HG02943 (cell line): ENCODE results near the gene ZNF775.

Source experiments
- ATAC-seq: cut with Tn5 transposase; IDR thresholded peaks from one replicate; pipeline ENCODE4 v1.9.1; 2021; ENCODE audit warnings: mild to moderate bottlenecking, low read depth, moderate library complexity; ENCODE audit not compliant: unreplicated experiment

Gene ZNF775

DNA sequence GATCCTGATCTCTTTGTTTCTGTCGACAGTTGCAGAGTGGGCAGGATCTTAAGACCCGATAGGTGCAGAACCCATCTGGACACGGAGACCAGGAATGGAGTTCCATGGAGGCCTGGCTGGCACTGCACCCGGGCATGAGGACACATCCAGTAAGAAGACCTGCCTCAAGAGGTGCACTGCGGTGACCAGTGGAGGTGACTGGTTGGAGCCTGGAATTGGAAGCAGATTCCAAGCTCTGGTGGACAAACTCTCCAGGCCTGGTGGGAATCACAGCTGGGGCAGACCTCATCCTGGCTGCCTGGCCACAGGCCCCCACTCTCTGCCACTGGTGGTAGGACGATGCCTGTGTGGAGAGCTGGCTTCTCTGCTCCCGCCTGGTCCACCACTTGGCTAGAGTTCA, 31.0 kb downstream of the ZNF775 start:
- ATAC-seq: no peak

DNA sequence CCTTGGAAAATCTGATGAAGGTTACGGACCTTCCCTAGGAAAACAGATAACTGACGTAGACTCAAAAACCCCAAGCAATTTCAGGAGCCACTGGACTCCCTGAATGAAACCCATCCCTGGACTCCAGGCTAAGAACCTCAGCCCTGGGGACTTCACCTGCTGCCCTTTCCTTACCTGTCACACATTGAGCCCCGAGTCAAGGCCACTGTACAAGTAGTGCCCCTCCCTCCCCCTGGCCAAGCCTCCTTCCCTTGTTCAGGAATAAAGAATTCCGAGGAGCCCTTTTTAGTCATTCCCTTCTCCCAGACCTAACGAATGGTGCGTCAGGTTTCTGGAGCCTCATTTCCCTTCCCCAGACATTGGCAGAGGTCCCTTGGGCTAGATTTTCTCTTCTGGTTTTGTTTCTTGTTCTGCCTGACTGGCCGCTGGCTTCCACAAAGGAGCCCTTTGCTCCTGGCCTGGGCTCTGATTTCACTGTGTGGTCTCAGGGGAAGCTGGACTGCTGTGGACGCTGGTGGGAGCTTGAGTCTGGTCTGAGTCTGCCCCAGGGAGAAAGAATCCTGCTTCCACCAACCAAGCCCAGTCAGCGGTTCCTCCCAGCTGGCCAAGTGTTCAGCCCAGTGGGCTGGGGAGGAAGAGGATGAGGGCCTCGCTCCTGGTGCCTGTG, 31.7 kb downstream of the ZNF775 start:
- ATAC-seq: no peak

DNA sequence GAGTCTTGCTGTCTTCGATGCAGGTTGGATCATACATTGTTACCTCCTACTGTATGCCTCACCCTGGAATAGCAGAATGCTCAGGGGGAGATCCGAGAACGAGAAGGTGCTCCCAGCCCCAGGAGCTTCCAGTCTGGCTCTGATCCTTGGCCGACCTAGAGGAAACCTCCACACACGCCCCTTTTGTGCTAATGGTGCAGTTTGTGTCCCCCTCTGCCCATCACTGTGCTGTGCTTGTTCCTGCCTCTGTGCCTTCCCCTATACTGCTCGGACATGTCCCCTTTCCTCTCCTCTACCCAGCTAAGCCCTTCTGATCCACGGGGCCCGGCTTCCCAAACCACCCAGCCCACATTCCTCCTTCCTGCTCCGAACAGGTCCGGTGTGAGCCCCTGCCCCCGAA, 32.5 kb downstream of the ZNF775 start:
- no peak for ATAC-seq

DNA sequence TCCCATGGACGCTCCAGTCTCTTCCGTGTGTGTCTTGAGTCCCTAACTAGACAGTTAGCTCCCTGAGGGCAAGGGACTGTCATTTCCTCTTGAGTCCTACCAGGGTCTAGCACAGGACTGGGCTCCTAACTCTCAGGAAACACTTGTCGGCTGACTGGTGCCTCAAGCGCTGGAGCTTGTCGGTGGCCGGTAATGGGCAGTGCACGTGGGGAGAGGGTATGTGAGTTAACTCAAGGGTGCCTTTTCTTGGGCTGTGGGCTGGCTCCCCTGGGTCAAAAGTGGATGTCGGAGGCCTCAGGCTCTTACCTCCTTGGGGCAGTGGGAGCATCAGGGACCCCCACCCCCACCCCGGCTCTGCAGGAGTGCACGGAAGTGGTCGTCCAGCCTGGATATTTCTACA, 32.9 kb downstream of the ZNF775 start:
- ATAC-seq: no peak

DNA sequence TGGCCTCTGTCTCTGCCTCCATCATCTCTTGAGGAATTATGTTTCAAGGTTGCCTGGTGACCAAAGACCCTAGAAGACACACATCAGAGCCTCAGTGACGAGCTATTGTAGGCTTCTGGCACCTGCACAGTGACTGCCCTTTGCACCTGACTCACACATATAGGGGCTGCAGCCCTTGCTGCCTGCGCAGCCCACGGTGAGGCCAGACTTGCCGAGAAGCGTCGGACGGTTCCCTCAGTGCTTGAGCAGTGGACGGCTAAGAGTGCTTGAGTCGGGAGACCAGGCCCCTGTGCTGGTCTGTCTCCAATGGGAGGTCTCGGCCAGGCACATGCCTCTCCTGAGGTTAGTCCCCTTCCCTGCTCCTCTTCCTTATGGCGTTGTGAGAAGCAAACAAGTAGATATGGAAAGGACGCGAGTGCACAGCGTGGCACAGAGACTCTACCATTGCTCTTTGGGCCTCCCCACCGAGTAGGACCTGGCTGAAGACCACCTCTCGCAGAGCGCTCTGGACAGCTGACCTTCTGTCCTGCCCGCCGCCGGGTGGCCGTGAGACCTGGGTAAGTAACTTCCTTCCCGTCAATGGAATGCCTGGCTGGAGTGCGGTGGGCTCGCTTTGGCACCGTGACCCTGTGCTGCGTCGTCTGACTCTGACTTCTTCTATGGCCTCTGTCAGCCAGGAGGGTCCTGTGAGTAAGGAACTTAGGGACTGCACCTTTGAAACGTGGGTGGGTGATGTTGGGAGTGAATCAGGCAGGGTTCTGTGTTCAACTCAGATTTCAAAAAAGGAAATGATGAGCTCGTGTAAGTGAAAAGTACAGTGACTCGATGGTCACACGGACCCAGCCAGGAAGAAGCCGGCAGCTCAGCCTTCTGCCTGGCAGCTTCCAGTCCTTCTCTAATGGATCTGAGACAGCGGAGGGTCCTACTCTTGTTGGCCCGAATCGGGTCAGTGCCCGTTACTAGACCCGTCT, 33.7 kb downstream of the ZNF775 start:
- no peak for ATAC-seq

DNA sequence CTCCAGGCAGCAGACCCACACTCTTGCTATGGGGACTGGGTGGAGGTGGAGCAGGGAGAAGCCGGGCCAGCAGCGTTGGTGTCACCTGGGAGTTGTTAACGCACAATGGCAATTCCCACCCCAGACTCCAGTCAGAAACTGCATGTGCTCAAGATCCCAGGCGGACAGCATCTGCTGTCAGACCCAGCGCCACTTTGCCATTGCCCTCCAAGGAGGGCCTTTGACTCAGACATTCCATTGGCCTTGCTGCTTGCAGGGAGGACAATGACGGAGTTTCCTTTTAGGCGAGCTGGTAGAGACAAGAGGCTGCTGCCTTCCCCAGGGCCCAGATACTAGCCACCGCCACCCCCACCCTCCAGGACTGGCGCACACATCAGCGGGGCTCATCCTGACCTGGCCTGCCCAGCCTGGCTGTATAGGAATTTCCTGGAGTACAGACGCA, 34.5 kb downstream of the ZNF775 start:
- ATAC-seq: no peak

DNA sequence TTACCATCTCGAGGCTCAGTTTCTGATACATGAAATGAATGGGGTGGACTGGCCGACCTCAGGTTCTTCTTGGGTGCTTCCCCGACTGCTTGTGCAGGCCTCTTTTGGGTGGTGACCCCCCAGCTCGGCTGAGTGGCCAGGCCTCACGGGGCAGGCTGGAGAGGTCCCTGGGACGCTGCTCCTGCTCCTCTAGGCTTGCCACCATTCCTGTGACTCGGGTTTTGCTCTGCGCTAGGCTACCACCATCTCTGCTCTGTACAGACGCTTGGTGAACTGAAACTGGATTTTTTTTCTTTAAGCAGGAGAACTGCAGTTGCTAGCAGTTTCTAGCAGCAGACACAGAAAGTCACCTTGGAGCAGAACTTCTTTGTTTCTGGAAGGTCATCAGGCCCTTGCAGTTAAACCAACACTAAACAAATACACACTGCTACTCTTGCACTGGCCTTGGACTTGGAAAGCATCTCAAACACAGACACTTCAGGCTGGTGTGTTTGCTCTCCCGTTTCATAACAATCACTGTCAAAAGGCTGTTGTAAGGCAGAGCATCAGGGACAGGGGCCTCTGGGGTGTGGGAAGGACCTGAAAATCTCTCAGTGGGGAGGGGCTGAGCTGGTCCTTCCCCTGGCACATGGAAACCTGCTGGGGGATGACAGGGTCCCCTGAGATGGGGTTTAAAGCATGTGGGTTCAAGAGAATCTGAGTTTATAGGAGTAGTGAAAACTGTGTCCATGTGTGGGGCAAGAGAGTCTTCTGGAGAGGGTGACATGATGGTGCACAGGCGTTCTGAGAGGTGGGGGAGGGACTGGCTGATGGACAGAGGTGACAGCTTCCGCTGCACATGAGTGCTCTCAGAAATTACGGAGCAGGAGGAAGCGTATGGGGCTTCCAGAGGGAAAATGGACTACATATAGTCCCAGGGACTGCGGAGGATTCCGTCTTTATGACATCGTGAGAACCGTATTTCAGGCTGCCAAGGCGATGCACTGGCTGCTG, 36.3 kb downstream of the ZNF775 start:
- ATAC-seq: no peak

DNA sequence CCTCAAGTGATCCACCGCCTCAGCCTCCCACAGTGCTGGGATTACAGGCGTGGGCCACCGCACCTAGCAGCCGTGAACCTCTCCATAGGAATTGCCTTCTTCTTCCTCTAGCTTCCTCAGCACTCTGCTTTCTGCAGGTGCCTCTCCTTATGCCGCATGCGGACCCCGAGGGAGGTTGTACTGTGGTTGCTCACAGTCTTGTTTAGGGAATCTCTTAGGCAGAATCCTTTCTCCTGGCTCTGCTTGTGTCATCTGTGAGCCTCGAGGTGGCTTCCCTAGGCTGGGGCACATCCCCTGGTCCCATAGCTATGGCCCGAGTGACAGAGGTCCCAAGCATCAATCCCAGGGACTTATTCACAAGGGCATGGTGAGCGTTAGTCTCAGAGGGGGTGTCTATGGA, 38.1 kb downstream of the ZNF775 start:
- ATAC-seq: no peak

DNA sequence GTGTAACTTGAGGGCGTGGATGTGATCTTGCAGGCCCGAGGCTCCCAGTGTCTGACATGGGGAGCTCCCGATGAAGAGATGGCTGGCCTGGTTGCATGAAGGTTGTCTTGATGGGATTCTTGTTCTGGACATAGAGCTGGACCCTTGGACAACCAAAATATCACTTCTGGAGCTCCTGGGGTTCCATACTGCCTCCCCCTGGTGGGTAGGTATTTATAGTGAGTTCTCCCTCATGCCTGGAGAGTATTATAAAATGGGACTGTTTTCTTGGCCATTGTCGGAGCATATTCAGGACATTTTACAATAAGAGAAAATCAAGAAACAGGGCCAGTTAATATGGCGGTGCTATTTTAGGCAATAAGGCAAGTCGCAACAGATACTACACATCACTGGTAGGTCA, 38.7 kb downstream of the ZNF775 start:
- ATAC-seq: no peak

DNA sequence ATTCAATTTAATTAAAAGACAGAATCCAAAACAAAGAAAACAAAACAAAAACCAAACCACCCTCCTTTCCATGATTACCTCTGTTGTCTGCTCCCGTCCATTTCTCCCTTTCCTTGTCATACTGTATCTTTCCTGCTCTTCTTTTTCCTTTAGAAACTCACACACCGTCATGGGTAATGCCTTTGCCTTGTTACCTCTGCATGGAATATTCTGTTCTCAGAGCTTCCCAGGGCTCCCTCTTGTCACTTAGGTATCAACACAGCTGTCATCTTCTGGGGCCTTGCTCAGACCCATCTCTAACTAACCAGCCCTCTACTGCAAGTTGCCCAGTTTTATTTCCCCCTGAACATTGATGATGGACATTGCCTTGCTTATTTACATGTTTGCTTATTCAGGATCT, 41.1 kb downstream of the ZNF775 start:
- no peak for ATAC-seq

DNA sequence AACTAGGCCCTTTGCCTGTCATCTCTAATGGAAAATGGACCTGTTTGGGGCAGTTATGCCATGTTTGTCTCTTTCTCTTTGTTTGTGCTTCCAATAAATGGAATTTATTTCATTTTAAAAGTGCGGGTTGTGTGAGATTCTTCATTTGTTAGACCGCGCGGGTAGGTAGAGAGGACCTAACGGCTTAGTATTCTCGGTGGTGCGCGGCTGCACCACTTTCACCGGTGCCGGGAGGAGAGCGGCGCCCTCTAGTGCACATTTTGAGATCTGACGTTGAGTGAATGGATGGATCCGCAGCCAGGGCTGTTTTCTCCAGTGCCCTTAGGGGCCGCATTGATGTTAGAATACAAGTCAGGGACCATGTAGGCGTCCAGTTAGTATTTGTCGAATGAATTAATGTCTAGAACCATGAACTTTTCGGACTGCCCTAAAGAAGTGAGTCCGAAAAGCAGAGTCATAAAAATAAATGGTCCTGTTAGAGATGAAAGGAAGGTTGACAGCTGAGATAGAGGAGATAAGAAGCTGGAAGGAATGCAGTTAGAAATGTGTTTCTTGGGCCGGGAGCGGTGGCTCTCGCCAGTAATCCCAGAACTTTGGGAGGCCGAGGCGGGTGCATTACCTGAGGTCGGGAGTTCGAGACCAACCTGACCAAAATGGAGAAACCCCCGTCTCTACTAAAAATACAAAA, 42.0 kb downstream of the ZNF775 start:
- peak; percentile 92 for ATAC-seq

DNA sequence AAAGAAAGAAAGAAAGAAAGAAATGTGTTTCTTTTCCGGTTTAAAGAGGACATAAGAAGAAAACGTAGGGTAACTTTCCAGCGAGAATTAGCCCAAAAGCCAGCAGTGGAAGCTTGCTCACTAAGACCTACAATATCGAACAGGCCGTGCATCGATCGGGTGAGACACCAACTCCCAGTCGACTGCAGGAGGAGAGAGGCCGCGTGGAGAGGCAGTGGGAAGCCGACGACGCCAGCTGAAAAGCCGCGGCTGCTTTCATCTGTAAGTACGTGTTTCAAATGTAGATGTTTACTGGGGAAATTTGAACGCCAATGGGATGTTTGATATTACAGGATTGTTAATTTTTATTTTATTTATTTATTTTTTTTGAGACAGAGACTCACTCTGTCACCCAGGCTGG, 42.7 kb downstream of the ZNF775 start:
- ATAC-seq: no peak

DNA sequence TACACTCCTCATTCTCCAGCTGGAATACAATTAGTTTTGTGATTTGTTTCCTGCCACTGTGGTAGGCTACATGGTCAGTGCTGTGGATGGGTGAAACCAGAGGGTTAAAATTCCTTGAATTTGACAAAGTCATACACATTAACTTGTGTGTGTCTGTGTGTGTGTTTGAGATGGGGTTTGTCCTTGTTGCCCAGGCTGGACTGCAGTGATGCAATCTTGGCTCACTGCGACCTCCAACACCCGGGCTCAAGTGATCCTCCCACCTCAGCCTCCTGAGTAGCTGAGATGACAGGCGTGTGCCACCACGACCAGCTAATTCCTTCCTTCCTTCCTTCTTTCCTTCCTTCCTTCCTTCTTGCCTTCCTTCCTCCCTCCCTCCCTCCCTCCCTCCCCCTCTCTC, 46.5 kb downstream of the ZNF775 start:
- no peak for ATAC-seq

DNA sequence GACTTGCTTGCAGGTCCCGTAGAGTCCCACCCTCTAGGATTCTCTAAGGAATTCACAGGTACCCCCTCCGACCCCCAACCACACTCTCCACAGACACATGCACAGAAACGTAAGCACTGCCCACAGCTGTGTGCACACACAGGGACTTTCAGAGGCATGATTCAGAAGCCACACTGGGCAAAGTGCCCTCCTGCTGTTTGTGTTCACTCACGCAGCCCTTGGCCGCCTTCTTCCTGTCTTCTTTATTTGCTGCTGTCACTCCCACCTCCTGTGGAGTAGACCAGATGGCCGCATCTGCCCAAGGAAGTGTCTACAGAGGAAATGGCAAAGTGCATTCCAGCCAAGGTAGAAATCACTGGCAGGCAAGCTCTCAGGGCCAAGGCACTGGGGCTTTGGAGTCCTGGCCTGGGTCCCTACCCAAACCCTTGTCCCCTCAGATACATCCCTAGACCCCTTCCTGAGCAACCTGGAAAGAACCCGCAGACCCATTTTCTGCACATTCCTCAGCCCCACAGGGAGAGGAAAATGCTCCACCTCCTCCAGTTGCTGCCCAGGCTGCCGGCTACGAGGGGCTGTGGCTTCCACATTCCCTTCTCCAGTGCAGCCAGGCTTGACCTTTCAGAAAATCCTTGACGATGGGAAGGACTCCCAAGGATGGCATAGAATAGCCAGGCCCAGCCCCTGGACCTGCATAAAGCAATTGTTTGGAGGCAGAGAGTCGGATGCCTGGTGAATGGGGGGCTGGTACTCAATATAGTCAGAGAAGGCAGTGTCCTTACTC, 49.7 kb downstream of the ZNF775 start:
- ATAC-seq: no peak

DNA sequence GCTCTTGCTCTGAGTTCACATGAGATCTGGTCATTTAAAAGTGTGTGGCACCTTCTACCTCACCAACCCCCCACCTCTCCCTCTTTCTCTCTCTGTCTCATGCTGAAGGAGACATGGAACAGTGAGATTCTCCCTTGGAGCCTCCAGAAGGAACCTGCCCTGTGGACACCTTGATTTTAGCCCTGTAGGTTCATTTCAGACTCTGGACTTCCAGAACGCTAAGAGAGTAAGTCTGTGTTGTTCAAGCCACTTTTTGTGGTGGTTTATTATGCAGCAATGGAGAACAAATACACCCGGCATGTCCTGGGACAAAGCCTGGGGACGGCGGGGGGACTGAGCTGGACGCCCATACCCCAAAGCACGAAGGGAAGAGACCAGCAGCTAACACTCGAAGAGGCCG, 50.6 kb downstream of the ZNF775 start:
- ATAC-seq: no peak

DNA sequence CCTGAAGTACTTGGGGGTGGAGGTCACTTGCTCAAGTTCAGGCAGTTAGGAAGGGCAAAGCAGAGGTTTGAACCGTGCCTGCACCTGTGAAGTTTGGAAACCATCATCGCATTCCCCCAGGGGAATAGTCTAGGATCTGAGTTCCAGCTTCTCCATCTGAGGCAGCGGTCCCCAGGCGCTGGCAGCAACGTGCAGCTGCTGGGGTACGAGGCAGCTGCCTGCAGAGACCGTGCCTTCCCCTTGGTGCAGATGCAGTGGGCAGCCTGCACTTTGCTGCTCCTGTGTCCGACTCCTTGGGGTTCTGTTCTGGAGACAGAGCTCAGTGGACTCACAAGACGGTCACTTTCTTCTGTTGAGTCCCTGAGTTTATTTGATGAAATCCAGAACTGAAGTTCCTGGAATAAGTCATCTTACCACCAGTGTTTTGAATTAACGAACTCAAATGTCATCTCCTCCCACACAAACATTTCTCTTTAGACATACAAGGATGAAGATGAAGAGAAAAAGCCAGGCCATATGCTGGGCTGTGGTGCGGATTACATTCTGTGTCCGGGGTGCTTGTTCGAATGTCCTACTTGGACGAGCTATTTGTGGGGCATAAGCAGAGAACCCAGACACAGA, 51.4 kb downstream of the ZNF775 start:
- ATAC-seq: no peak

DNA sequence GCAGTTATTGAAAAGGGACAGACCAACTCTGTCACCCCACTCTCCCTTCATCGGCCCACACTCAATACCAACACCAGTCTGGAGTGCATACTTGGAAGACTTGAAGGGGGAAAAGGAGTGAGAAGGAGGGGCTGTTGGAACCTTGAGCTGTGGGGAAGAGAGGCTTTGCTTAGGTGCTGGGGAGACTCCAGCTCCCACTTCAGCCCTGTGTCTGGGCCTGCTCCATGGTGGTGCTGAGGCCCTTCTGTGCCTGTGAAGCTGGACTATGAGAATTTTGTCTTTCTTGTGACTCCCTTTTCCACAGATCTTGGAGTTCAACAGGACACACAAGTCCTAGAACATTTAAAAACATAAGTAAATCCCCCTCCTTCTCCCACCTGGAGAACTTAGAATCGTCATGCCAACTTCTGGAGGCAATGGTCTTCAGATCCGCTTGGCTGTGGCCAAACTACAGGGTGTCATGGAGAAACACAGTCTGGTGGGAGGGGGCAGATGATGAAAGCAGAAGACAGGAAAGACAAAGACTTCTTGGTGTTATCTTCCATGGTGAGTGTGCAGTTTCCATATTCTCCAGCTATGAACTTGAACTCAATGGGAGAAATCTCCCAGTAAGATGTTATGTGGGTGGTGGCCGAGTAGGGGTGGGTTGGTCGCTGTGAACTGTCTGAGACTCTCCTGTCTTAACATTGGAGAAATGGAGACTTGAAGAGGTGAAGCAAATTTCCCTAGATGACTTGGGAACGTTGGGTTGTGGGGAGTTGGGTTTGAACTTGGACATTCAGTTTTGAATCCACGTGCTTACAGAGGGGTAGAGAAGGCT, 52.9 kb downstream of the ZNF775 start:
- no peak for ATAC-seq
